ENCODE results near the gene GTF3C1. TPM values are rescaled to one million over a fixed set of nuclear protein-coding genes. Genes with fewer than 3 reads are reported as not detected.

The GTF3C1 gene
- total and polyA plus RNA-seq, 2 donors (not counting 1 experiment from before 2014, with no cell fraction given) = 31.2 to 49.6 TPM

- H3K9ac ChIP-seq (ENCODE audit: low read length) = no peak overlapping the region
- H3K4me2 ChIP-seq (replicated peaks; ENCODE audit: low read depth, low read length, poor library complexity, severe bottlenecking) = no peak overlapping the region
- no peaks in the 10 kb centered on the region for H3K9me3 Mint-ChIP-seq (ENCODE audit: insufficient read depth)
- POLR2A ChIA-PET = no interaction called here
- no peaks in the 10 kb centered on the region for H4K20me1 ChIP-seq (ENCODE audit: control insufficient read depth, insufficient read depth, low read length, poor library complexity, severe bottlenecking)
- no peaks in the 10 kb centered on the region for H3K27me3 Mint-ChIP-seq
- intact Hi-C loops (cut with micrococcal nuclease) = no loop called here
- no peaks in the 10 kb centered on the region for H3K27me3 ChIP-seq (replicated peaks in 1 of 4; ENCODE audit: control extremely low read depth in 1 of 4, control insufficient read depth in 3 of 4, insufficient read depth in 4 of 4, low read length in 3 of 4)
- H3K4me1 ChIP-seq (ENCODE audit: control insufficient read depth in 2 of 2, insufficient read depth in 2 of 2, low read length in 2 of 2) = no peaks in the 10 kb centered on the region
- H3K36me3 ChIP-seq (replicated peaks in 1 of 2; ENCODE audit: control extremely low read depth in 1 of 2, control insufficient read depth in 1 of 2, extremely low read depth in 1 of 2, insufficient read depth in 2 of 2, low read length in 1 of 2) = peaks cover 0 to 68% of the 10 kb centered on the region in 2 experiments
- H3K4me1 Mint-ChIP-seq = no peaks in the 10 kb centered on the region
- H3K4me3 ChIP-seq (ENCODE audit: control extremely low read depth in 1 of 5, extremely low read depth in 1 of 5, insufficient read depth in 1 of 5, low read depth in 2 of 5, low read length in 4 of 5) = no peak overlapping the region
- no peak overlapping the region for H3K27ac Mint-ChIP-seq
- CTCF ChIA-PET = no interaction called here
- ATAC-seq (ENCODE audit: low read depth) = no peak
- TF ChIP-seq EZH2 (IDR thresholded peaks at IDR 0.05; ENCODE audit: borderline replicate concordance, insufficient read depth, low read depth, low read length, poor library complexity, severe bottlenecking) = no peak
- no peak for TF ChIP-seq CTCF (IDR thresholded peaks at IDR 0.05)
- H3K27ac ChIP-seq (ENCODE audit: low read length in 2 of 2) = no peak overlapping the region
- no peak overlapping the region for H3K4me3 Mint-ChIP-seq
- no peaks in the 10 kb centered on the region for H3K79me2 ChIP-seq (ENCODE audit: control insufficient read depth, insufficient read depth, low read length)
- no peaks in the 10 kb centered on the region for H3K9me3 ChIP-seq (ENCODE audit: control extremely low read depth in 1 of 3, control insufficient read depth in 2 of 3, insufficient read depth in 1 of 3, low read length in 2 of 3)
- WGBS (ENCODE audit: insufficient coverage) = 83% methylated on average over 2 of the region's 6 CpGs
- no peak for DNase-seq
- no peak overlapping the region for H2AFZ ChIP-seq (ENCODE audit: insufficient read depth, low read depth, low read length, poor library complexity, severe bottlenecking)
Measured at GRCh38 chr16:27529962-27530361, 19.8 kb downstream of the GTF3C1 start.

- Histone ChIP-seq H3K9me3 (ENCODE audit: control extremely low read depth in 1 of 3, control insufficient read depth in 2 of 3, insufficient read depth in 1 of 3, low read length in 2 of 3) (no peaks in the 10 kb centered on the region), H3K27ac (ENCODE audit: low read length in 2 of 2) (no peak overlapping the region), H3K27me3 (replicated peaks in 1 of 4; ENCODE audit: control extremely low read depth in 1 of 4, control insufficient read depth in 3 of 4, insufficient read depth in 4 of 4, low read length in 3 of 4) (no peaks in the 10 kb centered on the region), H3K4me3 (ENCODE audit: control extremely low read depth in 1 of 5, extremely low read depth in 1 of 5, insufficient read depth in 1 of 5, low read depth in 2 of 5, low read length in 4 of 5) (no peak overlapping the region), H2AFZ (ENCODE audit: insufficient read depth, low read depth, low read length, poor library complexity, severe bottlenecking) (no peak overlapping the region), H3K4me1 (ENCODE audit: control insufficient read depth in 2 of 2, insufficient read depth in 2 of 2, low read length in 2 of 2) (no peaks in the 10 kb centered on the region), H3K4me2 (replicated peaks; ENCODE audit: low read depth, low read length, poor library complexity, severe bottlenecking) (no peak overlapping the region), H3K36me3 (replicated peaks in 1 of 2; ENCODE audit: control extremely low read depth in 1 of 2, control insufficient read depth in 1 of 2, extremely low read depth in 1 of 2, insufficient read depth in 2 of 2, low read length in 1 of 2) (peaks cover 0 to 77% of the 10 kb centered on the region in 2 experiments), H3K79me2 (ENCODE audit: control insufficient read depth, insufficient read depth, low read length) (no peaks in the 10 kb centered on the region), H3K9ac (ENCODE audit: low read length) (no peak overlapping the region), H4K20me1 (ENCODE audit: control insufficient read depth, insufficient read depth, low read length, poor library complexity, severe bottlenecking) (no peaks in the 10 kb centered on the region)
- ChIA-PET POLR2A (no interaction called here), CTCF (no interaction called here)
- intact Hi-C loops (cut with micrococcal nuclease) = no loop called here
- TF ChIP-seq EZH2 (IDR thresholded peaks at IDR 0.05; ENCODE audit: borderline replicate concordance, insufficient read depth, low read depth, low read length, poor library complexity, severe bottlenecking) (no peak), CTCF (IDR thresholded peaks at IDR 0.05) (no peak)
- H3K4me3 Mint-ChIP-seq = no peak overlapping the region
- 100% methylated on average over 3 of the region's 4 CpGs for WGBS (ENCODE audit: insufficient coverage)
- no peak for ATAC-seq (ENCODE audit: low read depth)
- no peak overlapping the region for H3K27ac Mint-ChIP-seq
- no peaks in the 10 kb centered on the region for H3K4me1 Mint-ChIP-seq
- no peaks in the 10 kb centered on the region for H3K27me3 Mint-ChIP-seq
- DNase-seq = no peak
- H3K9me3 Mint-ChIP-seq (ENCODE audit: insufficient read depth) = no peaks in the 10 kb centered on the region
Measured at GRCh38 chr16:27528294-27528693, 21.4 kb downstream of the GTF3C1 start.
